Measurements from ENCODE around the gene UMODL1.

DNA sequence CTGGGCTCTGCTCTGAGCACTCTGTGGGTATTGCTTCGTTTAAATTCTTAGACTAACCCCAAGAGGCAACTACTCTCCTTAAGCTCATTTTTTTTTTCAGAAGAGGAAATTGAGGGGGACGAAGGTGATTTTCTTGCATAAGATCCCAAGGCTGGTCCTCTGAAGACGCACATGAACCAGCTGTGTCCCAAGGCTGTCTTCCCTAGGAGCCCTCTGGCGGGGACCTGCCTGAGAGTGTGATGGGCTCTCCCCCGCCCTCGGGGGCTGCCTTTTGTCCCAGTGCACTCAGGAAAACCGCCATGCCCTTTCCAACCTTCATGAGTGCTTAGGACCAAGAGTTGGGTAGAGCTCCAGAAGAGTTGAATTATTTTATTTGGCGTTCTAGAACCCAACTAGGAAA lies 21.7 kb downstream of the UMODL1 start:
- TF ChIP-seq EZH2 (IDR thresholded peaks at IDR 0.05), result no peak
- TF ChIP-seq POLR2AphosphoS5 (IDR thresholded peaks at IDR 0.05; ENCODE audit: borderline replicate concordance, low read depth, low read length), result no peak
- TF ChIP-seq FOXP2 (optimal IDR thresholded peaks at IDR 0.05; ENCODE audit: control extremely low read depth, extremely low read length, insufficient read depth), result no peak
